Germinal center (tissue), 1 donor: ENCODE data around the gene TMPRSS3.
A peak's percentile ranks its signal among the peaks of the same experiment; 100 is the strongest.

Source experiments
- DNase-seq: peaks from one replicate; pipeline ENCODE4 v3.0.0; 2012; ENCODE audit warnings: mixed read lengths, low spot score

The TMPRSS3 gene

GRCh38 chr21:42407476-42407875 lies 11.6 kb upstream of the TMPRSS3 start:
- no peak for DNase-seq

GRCh38 chr21:42406866-42407265 lies 11.0 kb upstream of the TMPRSS3 start:
- DNase-seq, result no peak

- no peak for DNase-seq
These were observed 10.4 kb upstream of the TMPRSS3 start for GRCh38 chr21:42406201-42406621.

GRCh38 chr21:42405064-42406013 lies 9.5 kb upstream of the TMPRSS3 start:
- DNase-seq, result no peak

- DNase-seq, result no peak
These were observed 8.7 kb upstream of the TMPRSS3 start for GRCh38 chr21:42404539-42404938.

GRCh38 chr21:42403611-42404231 lies 7.9 kb upstream of the TMPRSS3 start, which contains the start of gene UBASH3A:
Gene UBASH3A (plus strand): TSS chr21:42403902. CDS start chr21:42403946, 44 bp downstream.
- no peak for DNase-seq

GRCh38 chr21:42401820-42402251 lies 6.0 kb upstream of the TMPRSS3 start:
- DNase-seq, result no peak

GRCh38 chr21:42401154-42401553 lies 5.3 kb upstream of the TMPRSS3 start:
- DNase-seq, result no peak

GRCh38 chr21:42400525-42400924 lies 4.7 kb upstream of the TMPRSS3 start:
- DNase-seq, result no peak

GRCh38 chr21:42398436-42399028 lies 2.7 kb upstream of the TMPRSS3 start:
- DNase-seq, result no peak

GRCh38 chr21:42397746-42398394 lies 2.0 kb upstream of the TMPRSS3 start:
- no peak for DNase-seq

GRCh38 chr21:42396799-42397745 lies 1.2 kb upstream of the TMPRSS3 start:
- DNase-seq, result no peak

GRCh38 chr21:42395302-42395701 lies 550 bp downstream of the TMPRSS3 start:
- DNase-seq, result no peak

GRCh38 chr21:42393443-42393950 lies 2.4 kb downstream of the TMPRSS3 start:
- DNase-seq, result no peak

- peak; percentile 34 for DNase-seq
These were observed 3.0 kb downstream of the TMPRSS3 start for GRCh38 chr21:42392731-42393442.

GRCh38 chr21:42391297-42391696 lies 4.6 kb downstream of the TMPRSS3 start:
- DNase-seq, result no peak

- no peak for DNase-seq
These were observed 5.2 kb downstream of the TMPRSS3 start for GRCh38 chr21:42390696-42391095.

- no peak for DNase-seq
These were observed 5.7 kb downstream of the TMPRSS3 start for GRCh38 chr21:42390193-42390592.

- DNase-seq, result no peak
These were observed 6.4 kb downstream of the TMPRSS3 start for GRCh38 chr21:42389449-42389835.
